Measurements from ENCODE around the gene RHBDD1.

RHBDD1 gene

DNA sequence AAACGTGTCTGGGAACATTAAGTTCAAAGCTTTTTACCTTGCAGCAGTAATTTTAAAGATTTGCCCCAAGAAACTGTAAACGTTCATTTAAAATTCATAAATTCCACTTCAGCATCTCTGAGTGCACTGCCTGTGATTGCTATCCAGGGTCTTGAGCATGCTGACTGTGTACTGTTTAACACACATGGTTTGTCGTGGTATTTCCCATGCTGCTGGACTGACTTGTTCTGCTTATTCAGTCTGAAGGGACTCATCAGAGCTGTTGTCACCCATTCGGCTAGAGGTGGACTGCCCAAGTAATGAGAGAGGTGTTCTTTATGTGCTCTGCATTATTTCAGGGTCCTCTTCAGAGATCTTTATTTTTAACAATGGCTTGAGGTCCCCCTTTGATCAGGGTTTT is 53.1 kb downstream of the RHBDD1 start:
- TF ChIP-seq, protein P1, sequence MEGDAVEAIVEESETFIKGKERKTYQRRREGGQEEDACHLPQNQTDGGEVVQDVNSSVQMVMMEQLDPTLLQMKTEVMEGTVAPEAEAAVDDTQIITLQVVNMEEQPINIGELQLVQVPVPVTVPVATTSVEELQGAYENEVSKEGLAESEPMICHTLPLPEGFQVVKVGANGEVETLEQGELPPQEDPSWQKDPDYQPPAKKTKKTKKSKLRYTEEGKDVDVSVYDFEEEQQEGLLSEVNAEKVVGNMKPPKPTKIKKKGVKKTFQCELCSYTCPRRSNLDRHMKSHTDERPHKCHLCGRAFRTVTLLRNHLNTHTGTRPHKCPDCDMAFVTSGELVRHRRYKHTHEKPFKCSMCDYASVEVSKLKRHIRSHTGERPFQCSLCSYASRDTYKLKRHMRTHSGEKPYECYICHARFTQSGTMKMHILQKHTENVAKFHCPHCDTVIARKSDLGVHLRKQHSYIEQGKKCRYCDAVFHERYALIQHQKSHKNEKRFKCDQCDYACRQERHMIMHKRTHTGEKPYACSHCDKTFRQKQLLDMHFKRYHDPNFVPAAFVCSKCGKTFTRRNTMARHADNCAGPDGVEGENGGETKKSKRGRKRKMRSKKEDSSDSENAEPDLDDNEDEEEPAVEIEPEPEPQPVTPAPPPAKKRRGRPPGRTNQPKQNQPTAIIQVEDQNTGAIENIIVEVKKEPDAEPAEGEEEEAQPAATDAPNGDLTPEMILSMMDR (IDR thresholded peaks at IDR 0.05; ENCODE audit: low read depth, low read length, missing control alignments), result no peak
- no peak for DNase-seq (ENCODE audit: extremely low read depth, low read depth)
- H3K4me3 ChIP-seq (replicated peaks; ENCODE audit: low read depth, low read length), result no peak overlapping the region

DNA sequence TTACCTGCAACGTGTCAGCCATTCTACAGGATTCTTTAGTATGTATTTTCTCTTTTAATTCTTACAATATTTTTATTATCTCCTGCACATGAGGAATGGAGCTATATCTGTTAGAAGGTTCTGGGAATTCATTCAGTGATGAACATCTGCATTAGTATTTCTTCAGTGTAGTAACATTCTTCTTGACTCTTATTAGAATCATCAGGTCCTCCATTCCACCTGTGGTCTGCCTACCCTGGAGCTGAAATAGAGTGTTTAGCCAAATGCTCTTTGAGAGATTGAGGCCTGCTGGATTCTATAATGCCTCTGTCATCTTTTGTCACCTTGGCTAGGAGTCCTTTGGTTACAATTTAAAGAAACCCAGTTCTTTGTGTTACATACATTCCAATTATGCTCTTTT is 54.4 kb downstream of the RHBDD1 start:
- TF ChIP-seq, protein P1 (IDR thresholded peaks at IDR 0.05; ENCODE audit: low read depth, low read length, missing control alignments), result no peak
- no peak overlapping the region for H3K4me3 ChIP-seq (replicated peaks; ENCODE audit: low read depth, low read length)
- no peak for DNase-seq (ENCODE audit: extremely low read depth, low read depth)

DNA sequence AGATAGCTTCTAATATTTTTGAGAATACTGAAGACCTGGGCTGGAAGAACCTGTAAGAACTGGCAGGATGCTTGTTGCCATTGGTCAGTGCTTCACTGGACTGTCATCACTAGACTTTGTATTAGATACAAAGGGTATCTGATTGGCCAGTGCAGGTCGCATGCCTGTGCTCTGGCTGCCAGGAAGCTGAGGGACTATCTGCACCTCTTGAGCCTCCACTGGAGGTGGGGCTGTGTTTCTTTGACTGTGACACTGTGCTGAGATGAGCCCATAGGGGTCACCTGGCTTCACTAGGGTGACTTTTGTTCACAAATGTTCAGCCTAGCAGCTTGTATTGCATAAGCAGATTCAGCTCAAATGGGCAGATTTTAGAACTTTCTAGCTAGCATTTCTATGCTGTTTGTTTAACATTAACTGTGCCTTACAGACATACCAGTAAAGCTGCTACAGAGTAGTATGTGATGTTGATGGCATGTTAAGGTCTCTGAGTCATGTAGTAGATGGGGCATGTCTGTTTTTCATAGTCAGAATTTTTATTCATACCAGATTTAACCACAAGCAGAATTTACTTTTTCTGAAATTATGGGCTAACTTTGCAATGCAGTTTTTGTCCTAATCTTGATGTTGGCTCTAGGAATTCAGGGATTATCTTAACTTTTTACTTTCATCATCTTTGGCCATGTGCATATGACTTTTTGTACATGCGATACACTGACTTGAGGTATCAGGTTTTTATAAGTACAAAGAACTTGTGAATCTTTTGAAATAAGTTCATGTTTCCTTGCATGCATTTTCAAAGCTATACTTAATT is 56.1 kb downstream of the RHBDD1 start:
- TF ChIP-seq, protein P1 (IDR thresholded peaks at IDR 0.05; ENCODE audit: low read depth, low read length, missing control alignments), result no peak
- H3K4me3 ChIP-seq (replicated peaks; ENCODE audit: low read depth, low read length), result no peak overlapping the region
- DNase-seq (ENCODE audit: extremely low read depth, low read depth), result peak; percentile 80

DNA sequence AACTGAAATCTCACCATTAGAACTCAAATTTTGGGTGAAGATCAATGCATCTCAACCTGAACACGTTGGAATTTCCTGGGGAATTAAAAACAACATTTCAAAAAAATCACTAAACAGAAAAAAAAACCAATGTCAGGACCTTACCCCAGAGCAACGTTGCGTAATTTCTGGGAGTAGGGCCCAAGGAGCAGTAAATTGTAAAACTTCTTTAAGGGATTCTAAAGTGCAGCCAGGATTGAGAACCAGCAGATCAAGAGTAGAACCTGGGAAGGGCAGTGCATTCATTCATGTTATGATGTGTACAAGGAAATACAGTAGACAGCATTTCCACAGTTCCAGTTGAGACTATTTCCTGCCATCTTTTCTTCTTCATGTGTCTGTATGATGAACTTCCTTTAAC is 56.9 kb downstream of the RHBDD1 start:
- TF ChIP-seq, protein P1 (IDR thresholded peaks at IDR 0.05; ENCODE audit: low read depth, low read length, missing control alignments), result no peak
- peak; percentile 56 for DNase-seq (ENCODE audit: extremely low read depth, low read depth)
- H3K4me3 ChIP-seq (replicated peaks; ENCODE audit: low read depth, low read length), result no peak overlapping the region

DNA sequence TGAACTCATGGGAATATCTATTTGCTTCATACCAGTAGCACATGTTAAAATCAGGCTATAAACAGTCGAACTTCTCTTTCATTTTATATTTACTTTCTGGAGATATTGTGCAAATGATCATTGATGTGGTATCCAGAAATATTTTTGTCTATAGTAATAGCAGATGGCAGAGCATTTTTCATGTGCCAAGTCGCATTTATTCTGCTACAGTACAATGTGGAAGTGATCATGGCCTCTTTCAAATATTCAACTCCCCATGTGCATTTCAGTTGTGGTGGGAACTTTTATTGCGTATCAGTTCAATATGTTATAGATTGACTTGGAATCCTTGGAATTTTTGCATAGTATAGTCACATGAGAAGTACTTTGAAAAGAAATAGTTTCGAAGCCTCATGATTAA is 57.4 kb downstream of the RHBDD1 start:
- peak; percentile 90 for DNase-seq (ENCODE audit: extremely low read depth, low read depth)
- no peak overlapping the region for H3K4me3 ChIP-seq (replicated peaks; ENCODE audit: low read depth, low read length)
- TF ChIP-seq, protein P1 (IDR thresholded peaks at IDR 0.05; ENCODE audit: low read depth, low read length, missing control alignments), result no peak

DNA sequence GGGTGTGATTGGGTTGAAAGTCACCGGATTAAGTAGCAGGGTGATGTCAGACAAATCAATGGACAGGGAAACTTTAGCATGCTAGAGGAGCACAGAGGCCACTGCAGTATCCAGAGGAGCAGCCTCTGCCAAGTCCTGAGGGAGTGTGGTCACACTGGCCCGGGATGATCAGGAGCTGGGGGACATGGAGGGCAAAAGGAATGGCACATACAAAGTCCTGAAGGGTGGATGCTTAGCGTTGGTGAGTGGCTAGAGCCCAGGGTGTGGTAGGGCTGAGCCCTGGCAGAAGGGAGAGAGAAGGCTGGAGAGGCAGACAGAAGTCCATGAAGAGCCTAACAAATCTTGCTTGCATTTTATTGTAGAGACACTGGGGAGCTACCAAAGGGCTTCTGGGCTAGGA is 58.9 kb downstream of the RHBDD1 start:
- DNase-seq (ENCODE audit: extremely low read depth, low read depth), result no peak
- TF ChIP-seq, protein P1 (IDR thresholded peaks at IDR 0.05; ENCODE audit: low read depth, low read length, missing control alignments), result no peak
- H3K4me3 ChIP-seq (replicated peaks; ENCODE audit: low read depth, low read length), result no peak overlapping the region

All from HFF-Myc (cell line).